Mesothelial cell of epicardium (in vitro differentiated cells): ENCODE data around the gene ISG20L2. TPM values are rescaled to one million over a fixed set of nuclear protein-coding genes. Genes with fewer than 3 reads are reported as not detected.
A peak's percentile ranks its signal among the peaks of the same experiment; 100 is the strongest.

Source experiments
- DNase-seq, 2 experiments: peaks; one replicate each; pipeline ENCODE4 v3.0.0; 2021; ENCODE audit warnings: low spot score in 2 of 2; ENCODE audit not compliant: unreplicated experiment in 2 of 2
- H3K27ac Mint-ChIP-seq: 2 replicates; pipeline ENCODE4 v1.8.0; 2021; ENCODE audit warnings: mixed read lengths
- H3K27me3 Mint-ChIP-seq: 2 replicates; pipeline ENCODE4 v1.8.0; 2021; ENCODE audit warnings: low read depth, mixed read lengths
- H3K36me3 Mint-ChIP-seq: 2 replicates; pipeline ENCODE4 v1.8.0; 2021; ENCODE audit warnings: mixed read lengths
- H3K4me1 Mint-ChIP-seq: 2 replicates; pipeline ENCODE4 v1.8.0; 2021; ENCODE audit warnings: mixed read lengths
- H3K4me3 Mint-ChIP-seq: 2 replicates; pipeline ENCODE4 v1.8.0; 2021; ENCODE audit warnings: mild to moderate bottlenecking, moderate library complexity, mixed read lengths
- H3K9me3 Mint-ChIP-seq: 2 replicates; pipeline ENCODE4 v1.8.0; 2021; ENCODE audit warnings: mixed read lengths
- CTCF ChIP-seq: fragments of 200-600 bp; sonication (generic); IDR thresholded peaks from one replicate; pipeline ENCODE4 v1.5.0; 2021; ENCODE audit warnings: antibody characterized with exemption; ENCODE audit not compliant: unreplicated experiment
- total RNA-seq: library from RNA; stranded (reverse); gene quantifications from 3 replicates; pipeline ENCODE4 v1.2.1, GENCODE V29; 2021

ISG20L2 gene
- total RNA-seq, 1 donor from 2014 or later = 39.3 TPM

DNA sequence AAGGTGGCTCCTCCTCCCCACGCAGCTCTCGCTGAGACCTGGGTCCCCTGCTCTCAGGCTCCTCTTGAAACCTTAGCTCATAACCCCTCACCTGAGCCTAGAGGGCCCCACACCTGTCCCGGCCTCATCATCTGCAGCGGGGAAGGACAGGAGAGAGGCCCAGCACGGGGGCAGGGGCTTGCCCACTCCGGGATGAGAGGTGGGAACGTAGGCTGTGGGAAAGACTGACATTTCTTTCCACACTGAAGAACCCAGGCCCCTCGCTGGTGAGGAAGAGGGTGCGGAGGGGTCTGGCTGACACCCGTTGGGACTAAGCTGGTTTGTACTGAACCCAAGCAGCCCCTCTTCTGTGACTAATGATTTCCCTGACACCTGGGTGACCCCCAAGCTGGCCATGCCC is 37.4 kb downstream of the ISG20L2 start:
- DNase-seq = no peak
- peaks cover 60% of the 10 kb centered on the region for H3K4me1 Mint-ChIP-seq
- H3K36me3 Mint-ChIP-seq = peaks cover 4% of the 10 kb centered on the region
- H3K27me3 Mint-ChIP-seq = no peaks in the 10 kb centered on the region
- peak overlapping the region; percentile 74 for H3K4me3 Mint-ChIP-seq
- peak overlapping the region; percentile 94 for H3K27ac Mint-ChIP-seq
- no peaks in the 10 kb centered on the region for H3K9me3 Mint-ChIP-seq
- TF ChIP-seq CTCF = no peak

- peaks cover 60% of the 10 kb centered on the region for H3K4me1 Mint-ChIP-seq
Observed at GRCh38 chr1:156690675-156691036, 37.9 kb downstream of the ISG20L2 start.

GRCh38 chr1:156689953-156690674 is 38.5 kb downstream of the ISG20L2 start:
- no peak for TF ChIP-seq CTCF
- Mint-ChIP-seq H3K27me3 (no peaks in the 10 kb centered on the region), H3K9me3 (no peaks in the 10 kb centered on the region), H3K36me3 (peaks cover 4% of the 10 kb centered on the region), H3K27ac (peak overlapping the region; percentile 94), H3K4me1 (peaks cover 60% of the 10 kb centered on the region), H3K4me3 (peak overlapping the region; percentile 74)
- DNase-seq = peak; percentile 75 to 77

More at GRCh38 chr1:156690675-156691036, 37.9 kb downstream of the ISG20L2 start:
- TF ChIP-seq CTCF = no peak
- peaks cover 4% of the 10 kb centered on the region for H3K36me3 Mint-ChIP-seq
- no peaks in the 10 kb centered on the region for H3K27me3 Mint-ChIP-seq
- no peaks in the 10 kb centered on the region for H3K9me3 Mint-ChIP-seq
- H3K4me3 Mint-ChIP-seq = peak overlapping the region; percentile 74
- no peak for DNase-seq
- H3K27ac Mint-ChIP-seq = peak overlapping the region; percentile 94

DNA sequence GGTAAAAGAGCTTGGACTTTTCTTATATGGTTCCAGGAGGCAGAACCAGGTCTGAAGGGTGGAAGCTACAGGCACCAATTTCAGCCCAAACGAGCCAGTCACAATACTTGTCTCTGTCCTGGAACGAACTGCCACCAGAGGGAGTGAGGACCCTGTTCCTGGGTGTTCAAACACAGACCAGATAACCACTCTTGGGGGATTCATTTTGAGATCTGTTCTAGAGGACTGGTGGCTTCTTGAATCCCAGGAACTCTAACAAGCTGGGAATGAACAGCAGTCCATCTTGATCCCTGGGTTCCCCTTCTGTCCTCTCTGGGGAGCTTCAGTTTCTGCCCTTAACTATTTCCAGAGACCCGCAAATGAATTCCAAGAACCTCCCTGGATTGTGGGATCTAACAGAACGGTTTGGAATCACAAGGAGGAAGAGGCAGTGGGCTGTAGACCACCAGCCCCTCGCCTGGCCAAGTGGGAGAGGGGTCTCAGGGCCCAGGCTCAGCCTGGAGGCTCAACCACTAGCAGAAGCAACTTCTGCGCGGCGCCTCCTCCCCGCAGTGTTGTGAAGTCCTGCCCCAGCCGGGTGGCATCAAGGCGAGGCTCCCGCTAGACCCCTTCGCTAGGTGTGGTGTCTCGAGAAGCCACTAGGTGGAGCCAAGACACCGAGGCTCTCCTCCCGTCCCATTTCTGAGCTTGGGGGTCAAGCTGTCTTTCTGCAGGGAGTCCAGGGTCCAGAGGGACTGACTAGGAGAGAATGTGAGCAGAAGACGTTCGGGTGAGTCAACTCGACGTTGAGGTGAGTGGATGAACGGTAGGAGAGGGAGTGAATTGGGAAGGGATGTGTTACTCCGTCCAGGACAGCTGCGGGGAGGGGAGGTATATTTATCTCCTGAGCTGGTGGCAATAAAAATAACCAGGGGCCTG is 39.3 kb downstream of the ISG20L2 start:
- H3K36me3 Mint-ChIP-seq = peaks cover under 1% of the 10 kb centered on the region
- TF ChIP-seq CTCF = peak; percentile 92
- H3K4me1 Mint-ChIP-seq = peaks cover 55% of the 10 kb centered on the region
- H3K27me3 Mint-ChIP-seq = no peaks in the 10 kb centered on the region
- peak overlapping the region; percentile 94 for H3K27ac Mint-ChIP-seq
- peak in 1 of 2 experiments; percentile 87 for DNase-seq
- H3K9me3 Mint-ChIP-seq = no peaks in the 10 kb centered on the region
- peak overlapping the region; percentile 74 for H3K4me3 Mint-ChIP-seq

- no peak for TF ChIP-seq CTCF
- DNase-seq = no peak
- Mint-ChIP-seq H3K9me3 (no peaks in the 10 kb centered on the region), H3K4me1 (peaks cover 5% of the 10 kb centered on the region), H3K4me3 (no peak overlapping the region), H3K27ac (no peak overlapping the region), H3K36me3 (no peaks in the 10 kb centered on the region), H3K27me3 (peaks cover 13% of the 10 kb centered on the region)
Observed at GRCh38 chr1:156684227-156684782, 44.3 kb downstream of the ISG20L2 start.
